ENCODE data around the gene GAS2L1. TPM values are rescaled to one million over a fixed set of nuclear protein-coding genes. Genes with fewer than 3 reads are reported as not detected.

The GAS2L1 gene
- polyA plus RNA-seq, 1 donor (not counting 4 experiments of a cell fraction or from before 2014, with no cell fraction given), result 11.3 TPM

- H3K9me1 ChIP-seq (ENCODE audit: control insufficient read depth, extremely low read depth, insufficient read depth, low read length), result peaks cover 2% of the 10 kb centered on the region
- H3K4me1 ChIP-seq (ENCODE audit: control insufficient read depth, extremely low read depth, insufficient read depth, low read length), result no peaks in the 10 kb centered on the region
- no peaks in the 10 kb centered on the region for H3K79me2 ChIP-seq (ENCODE audit: control insufficient read depth, insufficient read depth, low read length)
- H3K4me2 ChIP-seq (ENCODE audit: control insufficient read depth, extremely low read depth, insufficient read depth, low read depth, low read length), result no peak overlapping the region
- peaks cover 16 to 32% of the 10 kb centered on the region in 2 experiments for H3K36me3 ChIP-seq (ENCODE audit: control insufficient read depth in 2 of 2, extremely low read depth in 1 of 2, insufficient read depth in 2 of 2, low read length in 2 of 2)
- H3K9me3 ChIP-seq (ENCODE audit: control insufficient read depth, low read depth, low read length), result no peaks in the 10 kb centered on the region
- dilution Hi-C loops (cut with MboI; ENCODE audit: extremely low pct_ligation_motif_present, low sequenced_read_pairs), result no loop called here
- no peak overlapping the region for H2AFZ ChIP-seq (ENCODE audit: control insufficient read depth, low read length)
- H3K27me3 ChIP-seq (ENCODE audit: control insufficient read depth, extremely low read depth, insufficient read depth, low read length), result no peaks in the 10 kb centered on the region
- H3K27ac ChIP-seq (ENCODE audit: control insufficient read depth, insufficient read depth, low read length), result no peak overlapping the region
- FAIRE-seq, result no peak
- no peak overlapping the region for H3K4me3 ChIP-seq (ENCODE audit: control insufficient read depth in 2 of 3, extremely low read depth in 1 of 3, insufficient read depth in 2 of 3, low read depth in 1 of 3, low read length in 3 of 3)
- no peak overlapping the region for H3K9ac ChIP-seq (ENCODE audit: control insufficient read depth, extremely low read depth, insufficient read depth, low read length)
- DNase-seq (ENCODE audit: low read depth, low spot score), result no peak
- no peak for TF ChIP-seq EZH2 (IDR thresholded peaks at IDR 0.05; ENCODE audit: low read length)
- TF ChIP-seq, protein P1, sequence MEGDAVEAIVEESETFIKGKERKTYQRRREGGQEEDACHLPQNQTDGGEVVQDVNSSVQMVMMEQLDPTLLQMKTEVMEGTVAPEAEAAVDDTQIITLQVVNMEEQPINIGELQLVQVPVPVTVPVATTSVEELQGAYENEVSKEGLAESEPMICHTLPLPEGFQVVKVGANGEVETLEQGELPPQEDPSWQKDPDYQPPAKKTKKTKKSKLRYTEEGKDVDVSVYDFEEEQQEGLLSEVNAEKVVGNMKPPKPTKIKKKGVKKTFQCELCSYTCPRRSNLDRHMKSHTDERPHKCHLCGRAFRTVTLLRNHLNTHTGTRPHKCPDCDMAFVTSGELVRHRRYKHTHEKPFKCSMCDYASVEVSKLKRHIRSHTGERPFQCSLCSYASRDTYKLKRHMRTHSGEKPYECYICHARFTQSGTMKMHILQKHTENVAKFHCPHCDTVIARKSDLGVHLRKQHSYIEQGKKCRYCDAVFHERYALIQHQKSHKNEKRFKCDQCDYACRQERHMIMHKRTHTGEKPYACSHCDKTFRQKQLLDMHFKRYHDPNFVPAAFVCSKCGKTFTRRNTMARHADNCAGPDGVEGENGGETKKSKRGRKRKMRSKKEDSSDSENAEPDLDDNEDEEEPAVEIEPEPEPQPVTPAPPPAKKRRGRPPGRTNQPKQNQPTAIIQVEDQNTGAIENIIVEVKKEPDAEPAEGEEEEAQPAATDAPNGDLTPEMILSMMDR (optimal IDR thresholded peaks at IDR 0.05 in 1 of 3, IDR thresholded peaks at IDR 0.05 in 1 of 3, conservative IDR thresholded peaks at IDR 0.05 in 1 of 3; ENCODE audit: extremely low read depth in 1 of 3, insufficient read depth in 2 of 3, low read length in 3 of 3), result no peak
- H4K20me1 ChIP-seq (ENCODE audit: control insufficient read depth, extremely low read depth, insufficient read depth, low read length), result no peaks in the 10 kb centered on the region
Observed at GRCh38 chr22:29331213-29331612, 24.8 kb downstream of the GAS2L1 start.

DNA sequence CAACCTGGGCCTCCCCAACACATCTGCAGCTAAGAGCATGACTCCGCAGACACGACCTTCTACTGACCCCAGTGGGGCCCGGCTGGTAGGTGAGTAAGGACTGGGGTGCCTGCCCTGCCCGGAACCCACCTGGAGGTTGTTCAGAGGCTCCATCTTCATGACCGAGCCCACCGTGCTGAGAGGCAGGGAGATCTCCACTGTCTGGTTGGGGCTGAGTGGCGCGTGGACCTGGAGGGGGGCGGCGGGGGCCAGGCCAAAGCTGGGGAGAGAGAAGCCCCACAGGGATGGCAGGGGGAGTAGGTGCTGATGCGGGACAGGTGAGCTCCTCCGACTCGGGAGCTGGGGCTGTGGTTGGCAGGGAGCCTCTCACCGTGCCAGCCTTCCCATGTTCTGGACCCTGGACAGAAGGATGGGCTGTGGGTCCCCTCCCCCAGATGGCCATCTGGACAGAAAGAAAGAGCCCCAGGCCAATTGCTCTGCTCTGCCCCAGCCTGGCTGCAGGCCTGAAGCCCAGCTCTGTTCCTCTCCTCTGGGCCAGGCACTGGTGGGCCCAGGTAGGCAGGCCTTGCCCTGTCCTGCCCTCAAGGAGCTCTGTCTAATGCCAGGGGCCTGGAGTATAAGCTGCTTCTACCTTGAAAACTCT, 25.3 kb downstream of the GAS2L1 start:
- H2AFZ ChIP-seq (ENCODE audit: control insufficient read depth, low read length), result no peak overlapping the region
- H3K4me1 ChIP-seq (ENCODE audit: control insufficient read depth, extremely low read depth, insufficient read depth, low read length), result no peaks in the 10 kb centered on the region
- DNase-seq (ENCODE audit: low read depth, low spot score), result no peak
- no peak for FAIRE-seq
- H3K4me2 ChIP-seq (ENCODE audit: control insufficient read depth, extremely low read depth, insufficient read depth, low read depth, low read length), result no peak overlapping the region
- no peaks in the 10 kb centered on the region for H3K79me2 ChIP-seq (ENCODE audit: control insufficient read depth, insufficient read depth, low read length)
- H4K20me1 ChIP-seq (ENCODE audit: control insufficient read depth, extremely low read depth, insufficient read depth, low read length), result no peaks in the 10 kb centered on the region
- H3K36me3 ChIP-seq (ENCODE audit: control insufficient read depth in 2 of 2, extremely low read depth in 1 of 2, insufficient read depth in 2 of 2, low read length in 2 of 2), result peaks cover 18 to 27% of the 10 kb centered on the region in 2 experiments
- H3K4me3 ChIP-seq (ENCODE audit: control insufficient read depth in 2 of 3, extremely low read depth in 1 of 3, insufficient read depth in 2 of 3, low read depth in 1 of 3, low read length in 3 of 3), result no peak overlapping the region
- no peaks in the 10 kb centered on the region for H3K9me3 ChIP-seq (ENCODE audit: control insufficient read depth, low read depth, low read length)
- dilution Hi-C loops (cut with MboI; ENCODE audit: extremely low pct_ligation_motif_present, low sequenced_read_pairs), result no loop called here
- peaks cover 2% of the 10 kb centered on the region for H3K9me1 ChIP-seq (ENCODE audit: control insufficient read depth, extremely low read depth, insufficient read depth, low read length)
- H3K9ac ChIP-seq (ENCODE audit: control insufficient read depth, extremely low read depth, insufficient read depth, low read length), result no peak overlapping the region
- H3K27ac ChIP-seq (ENCODE audit: control insufficient read depth, insufficient read depth, low read length), result no peak overlapping the region
- no peaks in the 10 kb centered on the region for H3K27me3 ChIP-seq (ENCODE audit: control insufficient read depth, extremely low read depth, insufficient read depth, low read length)
- TF ChIP-seq, protein P1 (optimal IDR thresholded peaks at IDR 0.05 in 1 of 3, IDR thresholded peaks at IDR 0.05 in 1 of 3, conservative IDR thresholded peaks at IDR 0.05 in 1 of 3; ENCODE audit: extremely low read depth in 1 of 3, insufficient read depth in 2 of 3, low read length in 3 of 3), result no peak
- no peak for TF ChIP-seq EZH2 (IDR thresholded peaks at IDR 0.05; ENCODE audit: low read length)
